MM.1S (cell line): Measurements from ENCODE around the gene MED16.
"Not testable (repeated sequence)": the region's sequence is repeated elsewhere in the genome, so short reads cannot be mapped to it uniquely, and the experiment has no call there.

Source experiments
- DNase-seq: peaks from one replicate; pipeline ENCODE4 v3.0.0-alpha.2; 2015
- H2AFZ ChIP-seq: fragments of 300-600 bp; sonication (generic); 2 replicates; pipeline ENCODE4 v1.6.0; 2016; ENCODE audit warnings: antibody characterized with exemption, low read length
- H3F3A ChIP-seq: fragments of 300-600 bp; sonication (generic); 2 replicates; pipeline ENCODE4 v1.6.1; 2016; ENCODE audit warnings: mild to moderate bottlenecking, antibody characterized with exemption, low read length, moderate library complexity, mixed read lengths; ENCODE audit not compliant: insufficient read depth
- H3K27ac ChIP-seq: fragments of 300-600 bp; sonication (generic); 2 replicates; pipeline ENCODE4 v1.5.1; 2016; ENCODE audit warnings: mild to moderate bottlenecking, low read length
- H3K27me3 ChIP-seq: fragments of 300-600 bp; sonication (generic); replicated peaks from 2 replicates; pipeline ENCODE4 v1.6.0; 2016; ENCODE audit warnings: low read length; ENCODE audit not compliant: insufficient read depth
- H3K36me3 ChIP-seq: fragments of 300-600 bp; sonication (generic); replicated peaks from 2 replicates; pipeline ENCODE4 v1.6.1; 2016; ENCODE audit warnings: mild to moderate bottlenecking, low read length, mixed read lengths; ENCODE audit not compliant: insufficient read depth
- H3K4me1 ChIP-seq: fragments of 300-600 bp; sonication (generic); 2 replicates; pipeline ENCODE4 v1.6.1; 2016; ENCODE audit warnings: low read length, mixed read lengths
- H3K4me2 ChIP-seq: fragments of 300-600 bp; sonication (generic); 2 replicates; pipeline ENCODE4 v1.6.0; 2016; ENCODE audit warnings: low read depth, low read length
- H3K4me3 ChIP-seq: fragments of 300-600 bp; sonication (generic); 2 replicates; pipeline ENCODE4 v1.5.1; 2016; ENCODE audit warnings: low read length, mixed read lengths
- H3K79me2 ChIP-seq: fragments of 300-600 bp; sonication (generic); 2 replicates; pipeline ENCODE4 v1.6.1; 2016; ENCODE audit warnings: mixed run types, low read length, mixed read lengths
- H3K9ac ChIP-seq: fragments of 300-600 bp; sonication (generic); 2 replicates; pipeline ENCODE4 v1.6.1; 2016; ENCODE audit warnings: low read length, mixed read lengths
- H3K9me2 ChIP-seq: fragments of 300-600 bp; sonication (generic); replicated peaks from 2 replicates; pipeline ENCODE4 v1.6.1; 2016; ENCODE audit warnings: mild to moderate bottlenecking, low read length, mixed read lengths; ENCODE audit not compliant: insufficient read depth
- H3K9me3 ChIP-seq: fragments of 300-600 bp; sonication (generic); replicated peaks from 2 replicates; pipeline ENCODE4 v1.6.1; 2016; ENCODE audit warnings: mild to moderate bottlenecking, low read length, mixed read lengths; ENCODE audit not compliant: insufficient read depth
- H4K20me1 ChIP-seq: fragments of 300-600 bp; sonication (generic); 2 replicates; pipeline ENCODE4 v1.6.1; 2016; ENCODE audit warnings: mild to moderate bottlenecking, low read length, moderate library complexity, mixed read lengths; ENCODE audit not compliant: insufficient read depth
- EZH2 ChIP-seq: fragments of 300-600 bp; sonication (generic); optimal IDR thresholded peaks from 2 replicates; pipeline ENCODE3; 2017; ENCODE audit warnings: low read depth, mild to moderate bottlenecking, antibody characterized with exemption, low read length, mixed read lengths
- EZH2phosphoT487 ChIP-seq: fragments of 300-600 bp; sonication (generic); IDR thresholded peaks from 2 replicates; pipeline ENCODE4 v1.6.1; 2018; ENCODE audit warnings: antibody characterized with exemption, low read length
- TF ChIP-seq, protein P1 (sequence below): fragments of 300-600 bp; sonication (generic); IDR thresholded peaks from 2 replicates; pipeline ENCODE4 v1.5.1; 2016; ENCODE audit warnings: antibody characterized with exemption, low read length, mixed read lengths

The MED16 gene

GRCh38 chr19:854549-854948 is 38.4 kb downstream of the MED16 start:
- Histone ChIP-seq H3K9me2 (no peaks in the 10 kb centered on the region), H3K79me2 (no peaks in the 10 kb centered on the region), H4K20me1 (no peaks in the 10 kb centered on the region), H3K36me3 (no peaks in the 10 kb centered on the region), H2AFZ (no peak overlapping the region), H3K9me3 (no peaks in the 10 kb centered on the region), H3K27ac (no peak overlapping the region), H3F3A (no peaks in the 10 kb centered on the region), H3K9ac (no peak overlapping the region), H3K4me1 (no peaks in the 10 kb centered on the region), H3K27me3 (peaks cover 74% of the 10 kb centered on the region), H3K4me2 (no peak overlapping the region), H3K4me3 (no peak overlapping the region)
- no peak for DNase-seq
- TF ChIP-seq EZH2 (no peak), EZH2phosphoT487 (no peak)
- TF ChIP-seq, protein P1, sequence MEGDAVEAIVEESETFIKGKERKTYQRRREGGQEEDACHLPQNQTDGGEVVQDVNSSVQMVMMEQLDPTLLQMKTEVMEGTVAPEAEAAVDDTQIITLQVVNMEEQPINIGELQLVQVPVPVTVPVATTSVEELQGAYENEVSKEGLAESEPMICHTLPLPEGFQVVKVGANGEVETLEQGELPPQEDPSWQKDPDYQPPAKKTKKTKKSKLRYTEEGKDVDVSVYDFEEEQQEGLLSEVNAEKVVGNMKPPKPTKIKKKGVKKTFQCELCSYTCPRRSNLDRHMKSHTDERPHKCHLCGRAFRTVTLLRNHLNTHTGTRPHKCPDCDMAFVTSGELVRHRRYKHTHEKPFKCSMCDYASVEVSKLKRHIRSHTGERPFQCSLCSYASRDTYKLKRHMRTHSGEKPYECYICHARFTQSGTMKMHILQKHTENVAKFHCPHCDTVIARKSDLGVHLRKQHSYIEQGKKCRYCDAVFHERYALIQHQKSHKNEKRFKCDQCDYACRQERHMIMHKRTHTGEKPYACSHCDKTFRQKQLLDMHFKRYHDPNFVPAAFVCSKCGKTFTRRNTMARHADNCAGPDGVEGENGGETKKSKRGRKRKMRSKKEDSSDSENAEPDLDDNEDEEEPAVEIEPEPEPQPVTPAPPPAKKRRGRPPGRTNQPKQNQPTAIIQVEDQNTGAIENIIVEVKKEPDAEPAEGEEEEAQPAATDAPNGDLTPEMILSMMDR, result no peak

- H4K20me1 ChIP-seq, H3K36me3 ChIP-seq, H3K9ac ChIP-seq, H3K4me1 ChIP-seq, H3F3A ChIP-seq, H3K27ac ChIP-seq, H3K79me2 ChIP-seq, DNase-seq, H3K4me3 ChIP-seq, H2AFZ ChIP-seq, H3K4me2 ChIP-seq, H3K9me3 ChIP-seq, H3K9me2 ChIP-seq: not testable (repeated sequence)
- peaks cover 74% of the 10 kb centered on the region for H3K27me3 ChIP-seq
Observed at GRCh38 chr19:853614-854220, 39.3 kb downstream of the MED16 start.

DNA sequence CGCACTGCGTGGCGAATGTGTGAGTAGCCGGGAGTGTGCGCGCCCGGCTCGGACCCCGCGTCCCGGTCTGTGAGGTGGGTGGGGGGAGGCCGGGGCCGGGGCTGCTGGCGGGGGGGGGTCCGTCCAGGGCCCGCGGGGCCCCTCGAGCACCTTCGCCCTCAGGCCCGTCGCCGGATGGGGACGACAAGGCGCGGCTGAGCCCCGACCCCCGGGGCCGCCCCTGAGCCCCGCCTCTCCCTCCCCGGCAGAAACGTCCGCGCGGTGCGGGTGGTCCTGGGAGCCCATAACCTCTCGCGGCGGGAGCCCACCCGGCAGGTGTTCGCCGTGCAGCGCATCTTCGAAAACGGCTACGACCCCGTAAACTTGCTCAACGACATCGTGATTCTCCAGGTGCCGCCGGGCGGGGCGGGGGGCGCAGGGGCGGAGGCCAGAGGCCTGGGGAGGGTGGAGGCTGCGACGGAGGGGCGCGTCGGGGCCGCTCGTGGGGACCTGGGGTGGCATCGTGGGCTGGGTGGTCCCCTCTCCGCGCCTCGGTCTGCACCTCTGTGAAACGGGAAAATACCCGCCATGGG is 39.9 kb downstream of the MED16 start:
- Histone ChIP-seq H3K27me3 (peaks cover 74% of the 10 kb centered on the region), H3K9ac (no peak overlapping the region), H3K9me3 (no peaks in the 10 kb centered on the region), H3F3A (no peaks in the 10 kb centered on the region), H3K4me2 (no peak overlapping the region), H4K20me1 (no peaks in the 10 kb centered on the region), H3K9me2 (no peaks in the 10 kb centered on the region), H3K4me3 (no peak overlapping the region), H2AFZ (no peak overlapping the region), H3K36me3 (no peaks in the 10 kb centered on the region), H3K4me1 (no peaks in the 10 kb centered on the region), H3K27ac (no peak overlapping the region), H3K79me2 (no peaks in the 10 kb centered on the region)
- TF ChIP-seq, protein P1, result no peak
- TF ChIP-seq EZH2 (no peak), EZH2phosphoT487 (no peak)
- no peak for DNase-seq
